GM21723 (cell line): Measurements from ENCODE around the gene GRIA4.
"Not testable (repeated sequence)": the region's sequence is repeated elsewhere in the genome, so short reads cannot be mapped to it uniquely, and the experiment has no call there.

ENCODE experiments used
- ATAC-seq: cut with Tn5 transposase; IDR thresholded peaks from one replicate; pipeline ENCODE4 v1.9.1; 2021; ENCODE audit warnings: mild to moderate bottlenecking, moderate library complexity; ENCODE audit not compliant: unreplicated experiment

The GRIA4 gene

DNA sequence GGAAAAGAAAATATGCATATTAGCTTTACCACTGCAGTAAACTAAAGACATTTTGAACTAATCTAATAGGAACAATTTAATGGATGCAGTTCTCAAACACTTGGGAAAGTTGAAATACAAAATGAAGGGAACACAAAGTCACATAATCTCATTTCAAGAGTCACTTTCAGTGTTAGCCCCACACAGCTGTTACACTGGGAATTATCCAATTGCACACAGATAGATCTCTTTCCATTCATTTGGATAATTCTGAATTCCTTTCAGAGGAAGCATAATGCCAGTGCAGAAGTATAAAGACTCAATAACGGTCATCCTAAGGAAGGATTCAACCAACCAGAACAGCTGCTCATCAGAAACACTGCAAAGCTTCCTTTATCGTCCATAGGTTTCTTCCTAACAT, 173.3 kb downstream of the GRIA4 start:
- ATAC-seq = no peak

DNA sequence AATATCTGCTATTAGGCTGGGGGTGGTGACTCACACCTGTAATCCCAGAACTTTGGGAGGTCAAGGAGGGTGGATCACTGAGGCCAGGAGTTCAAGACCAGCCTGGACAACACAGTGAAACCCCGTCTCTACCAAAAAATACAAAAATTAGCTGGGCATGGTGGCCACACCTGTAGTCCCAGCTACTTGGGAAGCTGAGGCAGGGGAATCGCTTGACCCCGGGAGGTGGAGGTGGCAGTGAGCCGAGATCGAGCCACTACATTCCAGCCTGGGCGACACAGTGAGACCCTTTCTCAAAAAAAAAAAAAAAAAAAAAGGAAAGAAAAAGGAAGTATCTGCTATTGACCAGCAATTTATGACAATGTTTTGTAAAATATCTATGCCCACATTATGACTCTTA, 176.0 kb downstream of the GRIA4 start:
- not testable (repeated sequence) for ATAC-seq

DNA sequence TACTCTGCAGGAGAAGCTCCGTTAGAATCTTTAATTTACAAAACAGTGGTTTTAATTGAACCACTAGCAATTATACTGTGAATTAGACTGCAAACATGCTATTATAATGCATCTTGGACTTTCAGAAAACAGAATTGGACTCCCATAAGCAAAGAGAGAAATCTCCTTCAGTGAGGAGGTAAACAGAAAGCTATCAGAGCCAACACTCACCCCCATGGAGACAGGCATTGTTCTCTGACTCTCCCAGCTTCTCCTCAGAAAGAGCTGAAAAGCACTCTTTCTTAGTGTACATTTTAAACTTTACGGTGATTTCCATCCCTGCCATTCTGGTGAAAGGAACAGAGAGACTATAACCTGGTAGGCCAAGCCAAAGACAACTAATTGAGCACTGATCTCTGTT, 176.9 kb downstream of the GRIA4 start:
- ATAC-seq = no peak

DNA sequence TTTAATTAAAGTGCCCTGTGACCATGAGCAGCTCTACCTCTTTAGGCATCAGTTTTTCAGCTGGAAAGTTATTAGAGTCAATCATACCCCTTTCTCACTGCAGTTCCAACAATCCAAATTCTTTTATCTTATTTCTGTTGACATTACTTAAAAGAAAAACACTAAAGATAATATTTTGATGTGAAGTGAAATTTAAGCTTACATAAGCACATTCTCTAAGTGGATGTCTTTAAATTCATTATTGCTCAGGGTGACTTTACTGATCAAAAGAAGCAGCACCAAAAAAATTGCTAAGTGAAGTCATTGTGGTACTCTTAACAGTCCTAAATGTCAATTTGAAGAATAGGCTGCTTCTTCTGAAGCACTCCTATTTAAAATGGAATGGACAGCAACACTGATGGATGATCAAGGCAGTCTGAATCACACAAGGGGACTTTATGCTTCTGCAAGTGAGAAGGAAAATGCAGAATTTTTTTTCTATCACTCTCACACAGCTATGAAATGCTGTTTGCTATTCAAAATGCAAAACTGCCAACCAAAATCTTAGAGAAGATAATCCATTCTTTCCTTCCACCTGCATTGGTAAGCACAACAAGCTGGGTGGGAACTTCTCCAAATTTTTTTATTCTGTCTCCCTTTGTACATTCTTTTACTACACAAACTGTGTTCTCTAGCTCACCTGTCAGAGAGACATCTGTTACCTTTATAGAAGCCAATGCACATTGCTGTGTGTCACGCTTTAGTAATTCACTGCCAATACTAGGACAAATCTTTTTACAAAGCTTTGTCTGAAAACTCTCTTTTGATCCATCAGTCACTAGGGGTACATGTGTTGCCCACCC, 179.9 kb downstream of the GRIA4 start:
- ATAC-seq = no peak

DNA sequence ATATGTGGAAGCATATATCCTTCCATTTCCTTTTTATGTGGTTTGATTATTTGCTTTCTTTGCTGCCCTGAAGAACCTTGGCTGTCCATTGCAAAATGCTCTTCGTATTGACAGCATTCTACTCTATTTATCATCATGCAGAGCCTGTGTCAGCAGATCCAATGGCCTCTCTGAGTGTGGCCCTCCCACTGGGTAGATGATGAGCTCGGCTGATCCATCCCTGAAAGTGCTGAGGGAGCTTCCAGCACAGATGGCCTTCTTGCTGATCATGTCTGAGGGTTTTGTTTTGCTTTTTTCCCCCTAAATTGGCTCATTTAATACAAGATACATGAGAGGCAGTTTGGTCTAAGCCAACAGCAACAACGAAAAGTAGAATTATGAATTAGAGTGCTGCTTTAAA, 181.0 kb downstream of the GRIA4 start:
- ATAC-seq = no peak

DNA sequence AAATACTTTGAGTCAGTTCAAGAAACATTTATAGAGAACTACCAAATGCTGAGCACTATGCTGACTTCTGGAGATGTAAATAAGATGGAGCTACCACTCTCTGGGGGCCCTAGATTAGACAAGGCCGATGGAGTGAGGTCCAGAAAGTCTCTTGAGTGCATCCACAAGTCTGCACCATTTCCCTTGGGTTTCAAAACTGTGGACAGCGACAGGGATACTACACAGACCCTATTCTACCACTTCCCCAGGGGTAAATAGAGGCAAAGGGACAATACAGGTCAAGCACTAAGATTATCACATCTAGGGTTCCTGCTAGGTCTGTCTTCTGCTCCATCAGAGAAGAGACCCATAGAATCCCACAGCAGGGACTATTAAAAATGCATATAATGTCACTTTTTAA, 183.2 kb downstream of the GRIA4 start:
- no peak for ATAC-seq

GRCh38 chr11:105799263-105799662, 189.4 kb downstream of the GRIA4 start:
- no peak for ATAC-seq

DNA sequence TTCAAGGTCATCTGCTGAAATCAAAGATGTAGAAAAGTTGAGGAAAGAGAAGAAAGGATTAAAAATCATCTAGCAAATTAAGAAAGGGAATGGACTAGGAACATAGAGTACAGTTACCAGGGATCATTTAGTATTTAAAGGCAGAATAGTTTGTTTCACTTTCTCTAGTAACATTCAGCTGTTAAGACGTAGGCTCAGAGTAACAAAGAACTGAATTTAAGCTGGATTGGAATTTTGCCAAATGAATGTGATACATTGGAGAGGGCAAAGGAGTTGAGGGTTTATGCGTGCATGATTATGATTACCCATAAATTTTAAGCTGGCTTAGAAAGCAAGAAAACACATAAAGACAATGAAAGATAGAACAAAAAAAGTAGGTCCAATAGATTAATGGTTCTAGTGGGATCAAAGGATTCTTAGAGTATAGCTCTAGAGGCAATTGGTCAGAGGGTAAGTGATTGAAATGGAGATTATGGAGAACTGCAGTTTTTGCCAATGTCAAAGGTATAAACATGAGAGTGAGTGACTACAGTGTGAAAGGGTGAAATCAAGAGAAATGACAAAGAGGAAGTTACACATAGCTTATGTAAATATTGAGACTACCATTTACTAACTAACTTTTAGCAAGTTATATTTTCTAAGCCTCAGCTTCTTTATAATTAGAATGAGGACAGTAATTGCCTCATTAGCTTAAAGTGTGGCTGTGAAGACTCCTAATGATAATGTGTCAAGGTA, 190.0 kb downstream of the GRIA4 start:
- no peak for ATAC-seq

DNA sequence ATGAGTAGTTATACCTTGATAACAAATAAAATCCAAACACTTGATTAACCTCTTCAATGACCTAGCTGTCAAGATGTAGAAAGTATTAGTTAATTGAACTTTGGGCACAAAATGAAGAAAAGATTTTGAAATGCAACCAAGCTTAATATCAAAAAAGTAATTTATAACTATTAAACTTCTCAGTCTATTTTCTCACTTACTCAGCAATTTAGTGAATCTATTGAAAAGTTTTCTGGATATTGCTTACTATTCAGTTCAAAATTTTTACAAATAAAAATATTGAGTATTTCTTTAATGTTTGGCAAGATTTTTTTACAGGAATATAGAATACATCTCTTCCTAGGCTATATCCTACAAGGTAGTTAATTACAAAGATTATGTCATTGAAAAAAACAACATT, 192.5 kb downstream of the GRIA4 start:
- ATAC-seq = no peak

DNA sequence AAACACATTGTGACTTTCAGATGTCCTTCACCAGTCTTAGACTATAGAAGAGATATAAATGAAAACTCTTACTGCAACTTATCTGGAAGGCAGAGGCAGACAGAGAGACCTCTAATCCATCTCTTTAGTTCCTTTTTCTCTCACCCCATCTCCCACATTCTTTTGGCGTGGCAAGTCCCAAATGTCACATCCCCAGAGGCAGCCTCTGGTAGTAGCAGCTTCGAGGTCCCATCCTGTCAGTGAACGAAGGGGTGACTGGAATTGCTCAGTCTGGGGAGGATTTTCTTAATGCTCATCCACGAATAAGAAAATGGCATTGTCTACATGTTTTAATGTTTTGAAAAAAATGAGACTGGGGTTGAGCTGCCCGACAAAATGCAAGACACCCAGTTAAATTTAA, 201.4 kb downstream of the GRIA4 start:
- no peak for ATAC-seq

GRCh38 chr11:105821372-105821771, 211.5 kb downstream of the GRIA4 start:
- ATAC-seq = no peak

- no peak for ATAC-seq
Observed at GRCh38 chr11:105821781-105822180, 211.9 kb downstream of the GRIA4 start.

DNA sequence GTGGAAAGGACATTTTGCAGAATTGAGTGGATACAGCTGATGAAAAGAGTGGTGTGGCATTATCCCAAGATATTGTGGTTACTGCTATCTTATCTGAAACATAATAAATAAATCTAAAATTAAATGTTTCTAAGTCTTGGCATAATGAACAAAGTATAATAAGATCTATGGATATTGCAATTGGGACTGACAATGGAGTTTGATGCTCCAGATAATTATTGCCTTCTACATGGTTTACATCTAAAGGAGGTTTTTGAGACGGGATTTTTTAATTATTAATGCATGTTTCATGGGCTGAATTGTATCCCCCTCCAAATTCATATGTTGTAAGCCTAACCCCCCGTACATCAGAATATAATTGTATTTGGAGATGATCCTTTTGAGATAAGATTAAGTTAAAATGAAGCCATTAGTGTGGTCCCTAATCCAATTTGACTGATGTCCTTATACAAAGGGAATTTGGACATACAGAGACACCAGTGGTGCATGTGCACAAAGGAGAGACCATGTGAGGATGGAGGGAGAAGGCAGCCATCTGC, 213.7 kb downstream of the GRIA4 start:
- ATAC-seq = no peak

DNA sequence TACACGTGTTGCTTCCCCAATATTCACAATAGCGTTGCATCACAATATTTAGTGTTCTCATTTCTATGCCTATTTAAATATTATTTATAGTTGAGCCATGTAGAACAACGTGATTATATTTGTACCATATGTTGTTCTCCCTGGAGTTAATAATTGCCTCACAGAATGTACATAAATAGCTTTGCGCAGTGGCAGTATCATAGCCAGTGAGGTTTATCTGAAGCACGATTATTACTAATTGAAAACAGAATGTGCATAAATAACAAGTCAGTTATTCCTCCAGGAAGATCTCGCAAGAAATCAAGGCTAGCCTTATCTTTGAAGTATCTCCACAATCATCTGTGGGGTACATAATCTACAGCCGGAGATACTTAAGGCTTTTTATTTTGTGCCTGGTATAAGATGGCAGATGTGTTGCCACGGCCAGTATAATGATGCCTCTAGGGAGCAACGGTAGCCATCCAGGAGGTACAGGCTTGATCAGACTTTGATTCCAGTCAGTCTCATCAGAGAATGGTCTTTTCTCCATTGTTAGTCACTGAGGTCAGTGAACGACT, 214.7 kb downstream of the GRIA4 start:
- no peak for ATAC-seq

- no peak for ATAC-seq
Observed at GRCh38 chr11:105825141-105825540, 215.3 kb downstream of the GRIA4 start.

GRCh38 chr11:105827906-105828305, 218.0 kb downstream of the GRIA4 start:
- no peak for ATAC-seq

GRCh38 chr11:105829084-105829483, 219.2 kb downstream of the GRIA4 start:
- ATAC-seq = peak; percentile 99

DNA sequence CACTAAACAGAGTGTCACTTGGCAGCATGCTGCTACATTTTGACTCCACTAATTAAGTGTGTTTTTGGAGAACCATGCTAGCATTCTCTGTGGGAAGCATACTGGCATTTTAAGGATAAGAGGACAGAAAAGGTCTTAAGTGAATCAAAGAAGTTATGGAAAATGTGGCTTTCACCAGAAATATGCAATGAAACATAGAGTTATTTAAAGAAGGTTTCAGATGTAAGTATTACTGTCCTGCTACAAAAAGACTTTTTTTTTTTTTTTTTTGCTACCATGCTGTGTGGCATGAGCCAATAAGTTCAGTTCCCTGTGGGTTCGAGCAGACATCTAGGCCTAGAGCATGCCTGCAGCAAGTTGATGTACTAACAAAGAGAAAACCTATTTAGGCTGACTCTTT, 224.6 kb downstream of the GRIA4 start:
- ATAC-seq = no peak

GRCh38 chr11:105838668-105839384, 229.0 kb downstream of the GRIA4 start:
- ATAC-seq = no peak

- no peak for ATAC-seq
Observed at GRCh38 chr11:105840391-105840790, 230.5 kb downstream of the GRIA4 start.

- no peak for ATAC-seq
Observed at GRCh38 chr11:105852403-105852802, 242.5 kb downstream of the GRIA4 start.
